A549 (cell line): ENCODE data around the gene OXLD1. TPM values are rescaled to one million over a fixed set of nuclear protein-coding genes. Genes with fewer than 3 reads are reported as not detected.
A peak's percentile ranks its signal among the peaks of the same experiment; 100 is the strongest.

Experiments used
- ATAC-seq, 2 experiments: fragments of 200-7000 bp in 1 of 2; fragments of >200 bp in 1 of 2; cut with Nextera tagmentation in 1 of 2; cut with Tn5 transposase in 1 of 2; 3 replicates each; pipeline versions ENCODE4 v1.8.0 to v1.9.1; 2018 to 2020; ENCODE audit warnings: mild to moderate bottlenecking in 1 of 2, moderate library complexity in 1 of 2
- CTCF ChIA-PET: fragments of 300-600 bp; sonication (Branson Sonifier 250); formaldehyde crosslinking; extraction: SDS; loops from one replicate; lab custom pipeline; 2021; ENCODE audit warnings: antibody characterized with exemption, inconsistent platforms; lab: Yijun Ruan, JAX
- POLR2A ChIA-PET: fragments of 350-600 bp; formaldehyde crosslinking; extraction: SDS; loops from one replicate; lab custom pipeline; 2021; ENCODE audit warnings: antibody characterized with exemption, inconsistent platforms; lab: Yijun Ruan, JAX
- DNase-seq, 2 experiments: peaks; one replicate each; pipeline versions ENCODE4 v3.0.0 to v3.0.0-alpha.2; 2011 to 2016; ENCODE audit warnings: low read depth in 1 of 2, low spot score in 1 of 2
- FAIRE-seq: peaks from 2 replicates; lab custom pipeline; 2011; peaks lifted over from hg19 to GRCh38; lab: Jason Lieb, UNC
- H3K27ac ChIP-seq, 2 experiments: fragments of >200 bp; sonication (Bioruptor Twin); formaldehyde crosslinking; 3 replicates each; pipeline ENCODE4 v1.5.1; 2016 to 2017
- H3K4me1 ChIP-seq: fragments of >200 bp; sonication (Bioruptor Twin); formaldehyde crosslinking; 3 replicates; pipeline ENCODE4 v1.6.1; 2016
- H3K4me2 ChIP-seq: fragments of >200 bp; sonication (Bioruptor Twin); formaldehyde crosslinking; 3 replicates; pipeline ENCODE4 v1.6.1; 2016
- H3K4me3 ChIP-seq: fragments of >200 bp; sonication (Bioruptor Twin); formaldehyde crosslinking; 3 replicates; pipeline ENCODE4 v1.5.1; 2016
- H3K9me3 ChIP-seq: fragments of >200 bp; sonication (Bioruptor Twin); formaldehyde crosslinking; 3 replicates; pipeline ENCODE4 v1.6.1; 2016
- ATOH8 ChIP-seq: fragments of 250-450 bp; sonication (Bioruptor Pico); IDR thresholded peaks from 2 replicates; pipeline ENCODE4 v1.5.0; 2020; ENCODE audit warnings: low read depth, mild to moderate bottlenecking, moderate library complexity
- CBX2 ChIP-seq: fragments of 200-600 bp; sonication (generic); IDR thresholded peaks from 2 replicates; pipeline ENCODE4 v1.6.1; 2016; ENCODE audit warnings: low read depth, mild to moderate bottlenecking, borderline replicate concordance
- CBX8 ChIP-seq: fragments of 200-600 bp; sonication (generic); IDR thresholded peaks from 2 replicates; pipeline ENCODE4 v1.6.1; 2016
- E2F6 ChIP-seq: IDR thresholded peaks from 2 replicates; pipeline ENCODE4 v1.6.1; 2012; ENCODE audit warnings: low read depth, borderline replicate concordance
- EHF ChIP-seq: fragments of 250-450 bp; sonication (Bioruptor Pico); IDR thresholded peaks from 2 replicates; pipeline ENCODE4 v1.5.0; 2020; ENCODE audit warnings: mild to moderate bottlenecking
- EHMT2 ChIP-seq: fragments of 200-600 bp; sonication (generic); IDR thresholded peaks from 2 replicates; pipeline ENCODE4 v1.6.1; 2016; ENCODE audit warnings: antibody characterized with exemption, low read depth, mild to moderate bottlenecking, moderate library complexity
- ESRRA ChIP-seq: fragments of 150-350 bp; IDR thresholded peaks from 2 replicates; pipeline ENCODE4 v1.6.1; 2014; ENCODE audit warnings: mild to moderate bottlenecking, low read length, borderline replicate concordance
- FOXS1 ChIP-seq: fragments of 250-450 bp; sonication (Bioruptor Pico); IDR thresholded peaks from 2 replicates; pipeline ENCODE4 v1.5.0; 2020; ENCODE audit warnings: mild to moderate bottlenecking, moderate library complexity
- GATA3 ChIP-seq: IDR thresholded peaks from 2 replicates; pipeline ENCODE4 v1.6.1; 2012; ENCODE audit warnings: borderline replicate concordance
- HDAC2 ChIP-seq: fragments of 200-600 bp; sonication (generic); IDR thresholded peaks from 2 replicates; pipeline ENCODE4 v1.6.1; 2016
- KDM1A ChIP-seq: fragments of 200-600 bp; sonication (generic); IDR thresholded peaks from 2 replicates; pipeline ENCODE4 v1.6.1; 2016; ENCODE audit warnings: low read depth, mild to moderate bottlenecking
- KDM5A ChIP-seq: fragments of 200-600 bp; sonication (generic); IDR thresholded peaks from 2 replicates; pipeline ENCODE4 v1.6.1; 2016; ENCODE audit warnings: antibody characterized with exemption, mild to moderate bottlenecking
- MYC ChIP-seq: IDR thresholded peaks from 2 replicates; pipeline ENCODE4 v1.6.1; 2012; ENCODE audit warnings: mild to moderate bottlenecking, inconsistent platforms, low read length, improper control_type of control experiment, borderline replicate concordance
- NFE2L2 ChIP-seq: fragments of 150-350 bp; conservative IDR thresholded peaks from 2 replicates; pipeline ENCODE4 v1.6.1; 2014; ENCODE audit warnings: low read length
- PHF8 ChIP-seq: fragments of 200-600 bp; sonication (generic); IDR thresholded peaks from 2 replicates; pipeline ENCODE4 v1.6.1; 2016; ENCODE audit warnings: low read depth, mild to moderate bottlenecking, antibody characterized with exemption, moderate library complexity, borderline replicate concordance
- POLR2A ChIP-seq: IDR thresholded peaks from 2 replicates; pipeline ENCODE4 v1.6.1; 2012; ENCODE audit warnings: mild to moderate bottlenecking, low read length
- RAD21 ChIP-seq, 2 experiments: fragments of >200 bp in 1 of 2; sonication (Bioruptor Twin) in 1 of 2; formaldehyde crosslinking in 1 of 2; IDR thresholded peaks in 1 of 2; conservative IDR thresholded peaks in 1 of 2; 2 replicates in 1 of 2; 3 replicates in 1 of 2; pipeline ENCODE4 v1.6.1; 2012 to 2018; ENCODE audit warnings: inconsistent platforms in 1 of 2
- RCOR1 ChIP-seq: fragments of 150-350 bp; IDR thresholded peaks from 2 replicates; pipeline ENCODE4 v1.6.1; 2014; ENCODE audit warnings: antibody characterized with exemption, low read length, low read depth
- SMC3 ChIP-seq: fragments of >200 bp; sonication (Bioruptor Twin); formaldehyde crosslinking; IDR thresholded peaks from 3 replicates; pipeline ENCODE4 v1.6.1; 2018; ENCODE audit warnings: inconsistent platforms
- TFCP2L1 ChIP-seq: fragments of 250-450 bp; sonication (Bioruptor Pico); IDR thresholded peaks from 2 replicates; pipeline ENCODE4 v1.5.0; 2021; ENCODE audit warnings: mild to moderate bottlenecking
- WGBS: methylation state at CpG from one replicate; pipeline ENCODE4 v1.1.6; 2017; ENCODE audit errors: missing lambda C conversion rate; 5-methylcytosine and 5-hydroxymethylcytosine counted together
- polyA plus RNA-seq, 4 experiments: library from polyadenylated mRNA; depleted of rRNA in 3 of 4; stranded (reverse); fragments of >200 nt; fragmentation: RNase III in 1 of 4; extraction: RNeasy Plus Mini Kit Qiagen cat#74134 plus additional on column Dnase treatment in 1 of 4; gene quantifications; 2 replicates in 3 of 4; 3 replicates in 1 of 4; pipeline ENCODE4 v1.2.3, GENCODE V29; 2011 to 2017
- TF ChIP-seq, protein P1 (sequence below): IDR thresholded peaks from 2 replicates; pipeline ENCODE4 v1.6.1; 2012
- TF ChIP-seq, protein P2 (sequence below): fragments of 250-450 bp; sonication (Bioruptor Pico); IDR thresholded peaks from 2 replicates; pipeline ENCODE4 v1.5.0; 2021; ENCODE audit warnings: mild to moderate bottlenecking, moderate library complexity, borderline replicate concordance
- TF ChIP-seq, protein P3 (sequence below): IDR thresholded peaks from 2 replicates; pipeline ENCODE4 v1.6.1; 2012

Gene OXLD1
- polyA plus RNA-seq, 2 of the 4 experiments (the other 2 are of a cell fraction) = 38.7 to 47.1 TPM

- no peak overlapping the region for H3K4me3 ChIP-seq
- H3K4me2 ChIP-seq = no peak overlapping the region
- ATAC-seq (peak in 1 of 2 experiments; percentile 2; a peak in 1 of 6 replicates), DNase-seq (no peak), FAIRE-seq (no peak)
- H3K27ac ChIP-seq = no peak overlapping the region
- ChIA-PET POLR2A (interaction anchor here (1.1 to 1.6 kb wide), 2 partner anchors 13 to 15 kb away, joined by 6 to 8 read pairs; partner anchors contain the start of genes ARL16, HGS and SLC25A10), CTCF (interaction anchor here (0.7 to 5.1 kb wide), 7 partner anchors 8 to 334 kb away, joined by 3 to 54 read pairs (median 4); partner anchors contain the start of genes ARL16 and HGS)
- H3K9me3 ChIP-seq = no peaks in the 10 kb centered on the region
- no peak for TF ChIP-seq CBX2
- TF ChIP-seq, protein P1, sequence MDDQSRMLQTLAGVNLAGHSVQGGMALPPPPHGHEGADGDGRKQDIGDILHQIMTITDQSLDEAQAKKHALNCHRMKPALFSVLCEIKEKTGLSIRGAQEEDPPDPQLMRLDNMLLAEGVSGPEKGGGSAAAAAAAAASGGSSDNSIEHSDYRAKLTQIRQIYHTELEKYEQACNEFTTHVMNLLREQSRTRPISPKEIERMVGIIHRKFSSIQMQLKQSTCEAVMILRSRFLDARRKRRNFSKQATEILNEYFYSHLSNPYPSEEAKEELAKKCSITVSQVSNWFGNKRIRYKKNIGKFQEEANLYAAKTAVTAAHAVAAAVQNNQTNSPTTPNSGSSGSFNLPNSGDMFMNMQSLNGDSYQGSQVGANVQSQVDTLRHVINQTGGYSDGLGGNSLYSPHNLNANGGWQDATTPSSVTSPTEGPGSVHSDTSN = peak; percentile 42; the same call in 1 of the 2 replicates
- WGBS = 97% methylated on average over 40 of the region's 40 CpGs
- peaks cover 9% of the 10 kb centered on the region for H3K4me1 ChIP-seq
These were observed 30.0 kb upstream of the OXLD1 start for GRCh38 chr17:81696218-81696941.

DNA sequence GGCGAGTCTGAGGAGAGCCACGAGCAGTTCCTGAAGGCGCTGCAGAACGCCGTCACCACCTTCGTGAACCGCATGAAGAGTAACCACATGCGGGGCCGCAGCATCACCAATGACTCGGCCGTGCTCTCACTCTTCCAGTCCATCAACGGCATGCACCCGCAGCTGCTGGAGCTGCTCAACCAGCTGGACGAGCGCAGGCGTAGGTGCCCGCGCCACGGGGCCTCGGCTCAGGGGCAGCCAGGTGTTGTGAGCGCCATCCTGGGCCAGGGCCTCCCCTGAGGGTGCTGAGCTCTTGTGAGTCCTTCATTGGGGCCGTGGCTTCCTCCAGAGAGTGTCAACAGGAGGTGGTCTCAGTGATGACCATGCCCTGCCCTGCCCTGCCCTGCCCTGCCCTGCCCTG, 29.4 kb upstream of the OXLD1 start:
- WGBS = 95% methylated on average over 22 of the region's 22 CpGs
- Histone ChIP-seq H3K4me2 (no peak overlapping the region), H3K4me1 (peaks cover 3% of the 10 kb centered on the region; the same call in 1 of the 3 replicates), H3K4me3 (no peak overlapping the region), H3K9me3 (no peaks in the 10 kb centered on the region), H3K27ac (no peak overlapping the region)
- POLR2A ChIA-PET = interaction anchor here (1.1 to 1.6 kb wide), 2 partner anchors 12 to 16 kb away, joined by 6 to 8 read pairs; partner anchors contain the start of genes ARL16, HGS and SLC25A10
- FAIRE-seq (no peak), DNase-seq (no peak), ATAC-seq (0 out of 6 replicates have a peak, but pooled peaks of 1 of the 2 experiments have one; percentile 1)
- no peak for TF ChIP-seq RAD21 (conservative IDR thresholded peaks at IDR 0.05 in 1 of 2, IDR thresholded peaks at IDR 0.05 in 1 of 2)
- TF ChIP-seq MYC = no peak
- TF ChIP-seq, protein P2, sequence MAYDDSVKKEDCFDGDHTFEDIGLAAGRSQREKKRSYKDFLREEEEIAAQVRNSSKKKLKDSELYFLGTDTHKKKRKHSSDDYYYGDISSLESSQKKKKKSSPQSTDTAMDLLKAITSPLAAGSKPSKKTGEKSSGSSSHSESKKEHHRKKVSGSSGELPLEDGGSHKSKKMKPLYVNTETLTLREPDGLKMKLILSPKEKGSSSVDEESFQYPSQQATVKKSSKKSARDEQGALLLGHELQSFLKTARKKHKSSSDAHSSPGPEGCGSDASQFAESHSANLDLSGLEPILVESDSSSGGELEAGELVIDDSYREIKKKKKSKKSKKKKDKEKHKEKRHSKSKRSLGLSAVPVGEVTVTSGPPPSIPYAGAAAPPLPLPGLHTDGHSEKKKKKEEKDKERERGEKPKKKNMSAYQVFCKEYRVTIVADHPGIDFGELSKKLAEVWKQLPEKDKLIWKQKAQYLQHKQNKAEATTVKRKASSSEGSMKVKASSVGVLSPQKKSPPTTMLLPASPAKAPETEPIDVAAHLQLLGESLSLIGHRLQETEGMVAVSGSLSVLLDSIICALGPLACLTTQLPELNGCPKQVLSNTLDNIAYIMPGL (CRISPR knock-in tag) = no peak
- TF ChIP-seq ESRRA = no peak
- TF ChIP-seq HDAC2 = no peak
- TF ChIP-seq GATA3 = no peak
- no peak for TF ChIP-seq EHMT2
- no peak for TF ChIP-seq RCOR1
- no peak for TF ChIP-seq TFCP2L1 (CRISPR knock-in tag)
- TF ChIP-seq KDM5A = no peak
- CTCF ChIA-PET = interaction anchor here (0.7 to 5.1 kb wide), 8 partner anchors 8 to 335 kb away, joined by 3 to 54 read pairs (median 4); partner anchors contain the start of genes ARL16 and HGS

DNA sequence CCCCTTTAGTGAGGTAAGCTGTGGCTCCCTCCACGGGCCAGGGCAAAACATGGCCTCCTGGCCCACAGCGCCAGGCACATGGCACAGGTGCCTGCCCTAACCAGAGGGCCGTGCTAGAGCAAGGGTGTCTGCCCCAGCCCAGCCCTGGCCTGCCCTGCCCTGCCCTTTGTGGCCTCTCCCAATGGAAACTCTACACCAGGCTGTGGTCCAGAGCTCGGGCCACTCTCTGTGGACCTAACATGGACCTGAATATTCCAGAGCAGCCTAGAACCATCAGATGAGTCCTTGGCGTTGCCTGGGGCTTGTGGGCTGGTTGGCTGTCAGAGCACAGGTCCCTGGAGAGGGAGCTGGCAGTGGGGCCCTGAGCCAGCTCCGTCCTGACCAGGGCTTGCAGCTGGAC, 28.8 kb upstream of the OXLD1 start:
- Histone ChIP-seq H3K27ac (no peak overlapping the region), H3K4me3 (no peak overlapping the region), H3K4me2 (no peak overlapping the region), H3K9me3 (no peaks in the 10 kb centered on the region), H3K4me1 (no peaks in the 10 kb centered on the region)
- 95% methylated on average over 5 of the region's 6 CpGs for WGBS
- FAIRE-seq (no peak), DNase-seq (no peak), ATAC-seq (peak; percentile 6 to 7; a peak in 2 of 6 replicates)
- ChIA-PET POLR2A (interaction anchor here (1.1 to 1.6 kb wide), 2 partner anchors 12 to 16 kb away, joined by 6 to 8 read pairs; partner anchors contain the start of genes ARL16, HGS and SLC25A10), CTCF (interaction anchor here (0.7 to 5.1 kb wide), 6 partner anchors 9 to 23 kb away, joined by 3 to 54 read pairs (median 3); partner anchors contain the start of genes ARL16 and HGS)
- TF ChIP-seq POLR2A (no peak), CBX2 (no peak), EHF (CRISPR knock-in tag) (no peak), KDM1A (no peak), PHF8 (no peak), RAD21 (conservative IDR thresholded peaks at IDR 0.05 in 1 of 2, IDR thresholded peaks at IDR 0.05 in 1 of 2) (no peak), HDAC2 (no peak), SMC3 (no peak), FOXS1 (CRISPR knock-in tag) (no peak), TFCP2L1 (CRISPR knock-in tag) (no peak), E2F6 (no peak), CBX8 (no peak), ATOH8 (CRISPR knock-in tag) (no peak), NFE2L2 (no peak)
- TF ChIP-seq, protein P3, sequence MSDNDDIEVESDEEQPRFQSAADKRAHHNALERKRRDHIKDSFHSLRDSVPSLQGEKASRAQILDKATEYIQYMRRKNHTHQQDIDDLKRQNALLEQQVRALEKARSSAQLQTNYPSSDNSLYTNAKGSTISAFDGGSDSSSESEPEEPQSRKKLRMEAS = no peak
